Stimulated activated CD4-positive, alpha-beta T cell treated with anti-CD3 and anti-CD28 coated beads, Interleukin-4, amount 100 ng/mL, for 48 hours (primary cell): Measurements from ENCODE around the gene SEPTIN8.

Experiments
- DNase-seq, 2 donors: peaks; one replicate each; pipeline ENCODE4 v3.0.0-alpha.2; 2020; ENCODE audit warnings: low read depth in 2 of 2

Gene SEPTIN8

GRCh38 chr5:132782101-132782500 lies 5.1 kb upstream of the SEPTIN8 start:
- DNase-seq = no peak

GRCh38 chr5:132781029-132781428 lies 4.0 kb upstream of the SEPTIN8 start:
- DNase-seq = no peak

- no peak for DNase-seq
Observed at GRCh38 chr5:132780577-132780976, 3.5 kb upstream of the SEPTIN8 start.

GRCh38 chr5:132779961-132780360 lies 2.9 kb upstream of the SEPTIN8 start:
- DNase-seq = no peak

- no peak for DNase-seq
Observed at GRCh38 chr5:132778856-132779255, 1.8 kb upstream of the SEPTIN8 start.

GRCh38 chr5:132778129-132778528 lies 1.1 kb upstream of the SEPTIN8 start:
- no peak for DNase-seq

- DNase-seq = no peak
Observed at GRCh38 chr5:132776938-132777208, 166 bp downstream of the SEPTIN8 start.

- DNase-seq = no peak
Observed at GRCh38 chr5:132776131-132776937, 705 bp downstream of the SEPTIN8 start.

GRCh38 chr5:132775476-132775961 lies 1.5 kb downstream of the SEPTIN8 start:
- DNase-seq = no peak

GRCh38 chr5:132774896-132775295 lies 2.1 kb downstream of the SEPTIN8 start:
- DNase-seq = no peak

GRCh38 chr5:132774406-132774805 lies 2.6 kb downstream of the SEPTIN8 start:
- DNase-seq = no peak

- no peak for DNase-seq
Observed at GRCh38 chr5:132773601-132774355, 3.3 kb downstream of the SEPTIN8 start.

- DNase-seq = no peak
Observed at GRCh38 chr5:132773114-132773513, 3.9 kb downstream of the SEPTIN8 start.

GRCh38 chr5:132772291-132773070 lies 4.6 kb downstream of the SEPTIN8 start:
- DNase-seq = no peak

GRCh38 chr5:132771503-132771998 lies 5.5 kb downstream of the SEPTIN8 start:
- no peak for DNase-seq

GRCh38 chr5:132770476-132771159 lies 6.4 kb downstream of the SEPTIN8 start:
- DNase-seq = no peak

- no peak for DNase-seq
Observed at GRCh38 chr5:132768485-132768868, 8.6 kb downstream of the SEPTIN8 start.

- DNase-seq = no peak
Observed at GRCh38 chr5:132767150-132767549, 9.9 kb downstream of the SEPTIN8 start.

GRCh38 chr5:132766806-132767055 lies 10.3 kb downstream of the SEPTIN8 start:
- DNase-seq = no peak

- no peak for DNase-seq
Observed at GRCh38 chr5:132766020-132766805, 10.8 kb downstream of the SEPTIN8 start.
